Naive thymus-derived CD8-positive, alpha-beta T cell (primary cell): ENCODE data around the gene TBCC. TPM values are rescaled to one million over a fixed set of nuclear protein-coding genes. Genes with fewer than 3 reads are reported as not detected.
"Not testable (repeated sequence)": the region's sequence is repeated elsewhere in the genome, so short reads cannot be mapped to it uniquely, and the experiment has no call there.

ENCODE experiments used
- ATAC-seq, 2 donors: fragments of 150-1000 bp; cut with Tn5 transposase in 1 of 2; sonication (Bioruptor Pico), chemical (Tn5 transposase) in 1 of 2; 1 replicate in 1 of 2; 2 replicates in 1 of 2; pipeline ENCODE4 v1.10.0; 2021; ENCODE audit warnings: mild to moderate bottlenecking in 2 of 2, moderate library complexity in 2 of 2
- POLR2A ChIA-PET: fragments of 350-600 bp; sonication (Branson Sonifier 250); formaldehyde crosslinking; loops from one replicate; lab custom pipeline; 2021; ENCODE audit warnings: antibody characterized with exemption; lab: Charles Lee
- DNase-seq, 10 donors: peaks; one replicate each; pipeline versions ENCODE4 v3.0.0 to v3.0.0-alpha.2; 2020 to 2022
- H3K27ac Mint-ChIP-seq, 10 donors: one replicate each; pipeline ENCODE4 v1.8.0; 2020 to 2022; ENCODE audit warnings: mild to moderate bottlenecking in 10 of 10, mixed read lengths in 10 of 10, moderate library complexity in 4 of 10, inconsistent platforms in 1 of 10
- H3K27me3 Mint-ChIP-seq, 5 donors: one replicate each; pipeline ENCODE4 v1.8.0; 2021 to 2022; ENCODE audit warnings: mixed read lengths in 5 of 5
- H3K36me3 Mint-ChIP-seq, 3 donors: one replicate each; pipeline ENCODE4 v1.8.0; 2020 to 2022; ENCODE audit warnings: mixed read lengths in 3 of 3, mild to moderate bottlenecking in 2 of 3, inconsistent platforms in 1 of 3
- H3K4me1 Mint-ChIP-seq, 4 donors: one replicate each; pipeline ENCODE4 v1.8.0; 2021 to 2022; ENCODE audit warnings: mixed read lengths in 4 of 4
- H3K4me3 Mint-ChIP-seq, 10 donors: one replicate each; pipeline ENCODE4 v1.8.0; 2020 to 2022; ENCODE audit warnings: mild to moderate bottlenecking in 10 of 10, mixed read lengths in 10 of 10, moderate library complexity in 6 of 10, inconsistent platforms in 1 of 10
- H3K9me3 Mint-ChIP-seq, 9 donors: one replicate each; pipeline ENCODE4 v1.8.0; 2020 to 2022; ENCODE audit warnings: mixed read lengths in 9 of 9, mild to moderate bottlenecking in 3 of 9, inconsistent platforms in 1 of 9, moderate library complexity in 1 of 9
- polyA plus RNA-seq, 3 donors: library from polyadenylated mRNA; unstranded; fragments of 300-500 nt; fragmentation: Illumina TruSeq; gene quantifications; one replicate each; pipeline ENCODE4 v1.2.3, GENCODE V29; 2021
- total RNA-seq, 8 experiments: library from RNA in 2 of 8; stranded (reverse) in 2 of 8; gene quantifications; one replicate each; pipeline ENCODE4 v1.2.3 and lab custom pipeline; 2021 to 2026

Gene TBCC
- total and polyA plus RNA-seq, 5 experiments from 2014 or later: 76.0 to 126 (median 112) TPM

- POLR2A ChIA-PET: interaction anchor here (0.5 to 18.3 kb wide), 15 partner anchors 8 to 1506 kb away, joined by 3 to 852 read pairs (median 7); partner anchors contain the start of gene BICRAL
- peaks cover 5 to 11% (median 10%) of the 10 kb centered on the region in 3 donors for H3K36me3 Mint-ChIP-seq
Observed at GRCh38 chr6:42748203-42748898, 2.4 kb upstream of the TBCC start.

GRCh38 chr6:42746463-42747391 lies 824 bp upstream of the TBCC start:
- H3K27ac Mint-ChIP-seq: peak overlapping the region; percentile 99 to 100 (median 100)
- H3K4me1 Mint-ChIP-seq: peaks cover 14 to 51% (median 41%) of the 10 kb centered on the region in 4 donors
- DNase-seq: peak; percentile 66 to 92 (median 82)
- peak overlapping the region; percentile 90 to 100 (median 100) for H3K4me3 Mint-ChIP-seq
- peaks cover 0 to 31% (median 11%) of the 10 kb centered on the region in 9 donors for H3K9me3 Mint-ChIP-seq
- peak; percentile 47 to 53 for ATAC-seq
- peaks cover 8 to 14% (median 8%) of the 10 kb centered on the region in 3 donors for H3K36me3 Mint-ChIP-seq
- H3K27me3 Mint-ChIP-seq: no peaks in the 10 kb centered on the region
- POLR2A ChIA-PET: interaction anchor here (0.6 to 18.3 kb wide), 48 partner anchors 8 to 1500 kb away, joined by 3 to 852 read pairs (median 5); partner anchors contain the start of genes BICRAL, CNPY3, HSP90AB1 and KLC4

More at GRCh38 chr6:42748203-42748898, 2.4 kb upstream of the TBCC start:
- H3K27ac Mint-ChIP-seq: peak overlapping the region in 9 of 10 donors; percentile 99 to 100 (median 100)
- peaks cover 0 to 18% (median 3%) of the 10 kb centered on the region in 9 donors for H3K9me3 Mint-ChIP-seq
- H3K4me1 Mint-ChIP-seq: peaks cover 19 to 53% (median 46%) of the 10 kb centered on the region in 4 donors
- no peak for ATAC-seq
- DNase-seq: no peak
- peak overlapping the region; percentile 64 to 100 (median 100) for H3K4me3 Mint-ChIP-seq
- no peaks in the 10 kb centered on the region for H3K27me3 Mint-ChIP-seq

GRCh38 chr6:42745083-42745639 lies 742 bp downstream of the TBCC start:
- Mint-ChIP-seq H3K4me1 (peaks cover 14 to 45% (median 33%) of the 10 kb centered on the region in 4 donors), H3K9me3 (peaks cover 0 to 31% (median 11%) of the 10 kb centered on the region in 9 donors), H3K27me3 (no peaks in the 10 kb centered on the region), H3K36me3 (peaks cover 8 to 14% (median 8%) of the 10 kb centered on the region in 3 donors), H3K4me3 (peak overlapping the region; percentile 90 to 100 (median 100)), H3K27ac (peak overlapping the region; percentile 99 to 100 (median 100))
- POLR2A ChIA-PET: interaction anchor here (0.6 to 18.3 kb wide), 35 partner anchors 8 to 1010 kb away, joined by 3 to 852 read pairs (median 5); partner anchors contain the start of genes BICRAL, CNPY3, KLC4 and KLHDC3
- ATAC-seq (no peak), DNase-seq (peak in 6 of 10 donors; percentile 7 to 66 (median 18))

- Mint-ChIP-seq H3K4me3 (peak overlapping the region; percentile 90 to 100 (median 100)), H3K9me3 (peaks cover 0 to 31% (median 11%) of the 10 kb centered on the region in 9 donors), H3K4me1 (peaks cover 14 to 45% (median 33%) of the 10 kb centered on the region in 4 donors), H3K27ac (peak overlapping the region in 7 of 10 donors; percentile 25 to 100 (median 99)), H3K27me3 (no peaks in the 10 kb centered on the region), H3K36me3 (peaks cover 8 to 14% (median 8%) of the 10 kb centered on the region in 3 donors)
- ATAC-seq (no peak), DNase-seq (no peak)
- POLR2A ChIA-PET: interaction anchor here (0.6 to 18.3 kb wide), 12 partner anchors 8 to 423 kb away, joined by 3 to 852 read pairs (median 7); partner anchors contain the start of genes BICRAL and RPL7L1
Observed at GRCh38 chr6:42744351-42744893, 1.5 kb downstream of the TBCC start.

GRCh38 chr6:42742116-42742894 lies 3.6 kb downstream of the TBCC start:
- Mint-ChIP-seq H3K36me3 (peaks cover 4 to 14% (median 8%) of the 10 kb centered on the region in 3 donors), H3K27me3 (no peaks in the 10 kb centered on the region), H3K9me3 (peaks cover 0 to 31% (median 11%) of the 10 kb centered on the region in 9 donors), H3K27ac (peak overlapping the region in 6 of 10 donors; percentile 1 to 77 (median 54)), H3K4me3 (peak overlapping the region in 5 of 10 donors; percentile 34 to 50 (median 43)), H3K4me1 (peaks cover 4 to 24% (median 15%) of the 10 kb centered on the region in 4 donors)
- POLR2A ChIA-PET: interaction anchor here (0.6 to 18.3 kb wide), 7 partner anchors 13 to 446 kb away, joined by 3 to 852 read pairs (median 3); partner anchors contain the start of gene BICRAL
- ATAC-seq: no peak
- DNase-seq: no peak

- no peak overlapping the region for H3K4me3 Mint-ChIP-seq
Observed at GRCh38 chr6:42740725-42741124, 5.2 kb downstream of the TBCC start.

GRCh38 chr6:42735976-42736375 lies 9.9 kb downstream of the TBCC start:
- Mint-ChIP-seq H3K27ac (no peak overlapping the region), H3K4me3 (no peak overlapping the region), H3K27me3 (no peaks in the 10 kb centered on the region), H3K36me3 (no peaks in the 10 kb centered on the region), H3K4me1 (no peaks in the 10 kb centered on the region), H3K9me3 (peaks cover 0 to 2% (median 0%) of the 10 kb centered on the region in 9 donors)
- ATAC-seq: no peak
- POLR2A ChIA-PET: interaction anchor here (0.7 to 1.4 kb wide), 3 partner anchors 9 to 10 kb away, joined by 3 to 4 read pairs (median 3); partner anchors contain the start of gene TBCC
- DNase-seq: peak in 1 of 10 donors; percentile 4

More at GRCh38 chr6:42740725-42741124, 5.2 kb downstream of the TBCC start:
- H3K36me3 Mint-ChIP-seq: peaks cover 2 to 11% (median 6%) of the 10 kb centered on the region in 3 donors
- POLR2A ChIA-PET: interaction anchor here (0.6 to 18.3 kb wide), 7 partner anchors 8 to 119 kb away, joined by 5 to 852 read pairs (median 6); partner anchors contain the start of gene BICRAL
- H3K4me1 Mint-ChIP-seq: peaks cover under 1 to 19% (median 10%) of the 10 kb centered on the region in 4 donors
- no peak for DNase-seq
- H3K27me3 Mint-ChIP-seq: no peaks in the 10 kb centered on the region
- no peak for ATAC-seq
- H3K27ac Mint-ChIP-seq: peak overlapping the region in 2 of 10 donors; percentile 1 to 24
- H3K9me3 Mint-ChIP-seq: peaks cover 0 to 28% (median 9%) of the 10 kb centered on the region in 9 donors

- DNase-seq: peak in 1 of 10 donors; percentile 19
- ATAC-seq, H3K36me3 Mint-ChIP-seq, H3K4me3 Mint-ChIP-seq, H3K9me3 Mint-ChIP-seq, H3K27me3 Mint-ChIP-seq, H3K4me1 Mint-ChIP-seq, H3K27ac Mint-ChIP-seq: not testable (repeated sequence)
- POLR2A ChIA-PET: interaction anchor here (0.6 to 10.6 kb wide), 4 partner anchors 11 to 1084 kb away, joined by 3 to 209 read pairs (median 6); partner anchors contain the start of gene TBCC
Observed at GRCh38 chr6:42733867-42734481, 11.9 kb downstream of the TBCC start.

- H3K27ac Mint-ChIP-seq: peak overlapping the region in 2 of 10 donors; percentile 6 to 22
- no peaks in the 10 kb centered on the region for H3K9me3 Mint-ChIP-seq
- H3K27me3 Mint-ChIP-seq: no peaks in the 10 kb centered on the region
- H3K4me3 Mint-ChIP-seq: no peak overlapping the region
- POLR2A ChIA-PET: interaction anchor here (0.5 to 10.6 kb wide), 5 partner anchors 15 to 250 kb away, joined by 3 to 209 read pairs (median 8); partner anchors contain the start of genes BICRAL, PEX6 and TBCC
- ATAC-seq: no peak
- no peaks in the 10 kb centered on the region for H3K36me3 Mint-ChIP-seq
- H3K4me1 Mint-ChIP-seq: peaks cover 11 to 25% (median 19%) of the 10 kb centered on the region in 4 donors
- peak in 1 of 10 donors; percentile 13 for DNase-seq
Observed at GRCh38 chr6:42729731-42730130, 16.2 kb downstream of the TBCC start.

GRCh38 chr6:42727627-42728026 lies 18.3 kb downstream of the TBCC start:
- no peaks in the 10 kb centered on the region for H3K36me3 Mint-ChIP-seq
- no peak for ATAC-seq
- peak in 1 of 10 donors; percentile 57 for DNase-seq
- no peaks in the 10 kb centered on the region for H3K9me3 Mint-ChIP-seq
- H3K4me1 Mint-ChIP-seq: peaks cover 11 to 25% (median 19%) of the 10 kb centered on the region in 4 donors
- peak overlapping the region in 9 of 10 donors; percentile 93 to 99 (median 97) for H3K27ac Mint-ChIP-seq
- POLR2A ChIA-PET: interaction anchor here (1.1 to 10.6 kb wide), 11 partner anchors 8 to 163 kb away, joined by 3 to 209 read pairs (median 27); partner anchors contain the start of genes BICRAL, RPL7L1 and TBCC
- H3K27me3 Mint-ChIP-seq: no peaks in the 10 kb centered on the region
- peak overlapping the region; percentile 61 to 98 (median 88) for H3K4me3 Mint-ChIP-seq
